Testis (tissue), 2 donors: ENCODE results near the gene WNK2.

Experiments used
- POLR2A ChIP-seq: fragments of 450-650 bp; IDR thresholded peaks from one replicate; pipeline ENCODE4 v1.6.1; 2017; ENCODE audit warnings: antibody characterized with exemption, mild to moderate bottlenecking, moderate library complexity
- TF ChIP-seq, protein P1 (sequence below), 3 experiments: fragments of 450-650 bp in 2 of 3; fragments of 200-600 bp in 1 of 3; sonication (generic) in 1 of 3; IDR thresholded peaks; one replicate each; pipeline ENCODE4 v1.5.1; 2016 to 2019; ENCODE audit warnings: antibody characterized with exemption in 3 of 3, mild to moderate bottlenecking in 2 of 3, moderate library complexity in 1 of 3

DNA sequence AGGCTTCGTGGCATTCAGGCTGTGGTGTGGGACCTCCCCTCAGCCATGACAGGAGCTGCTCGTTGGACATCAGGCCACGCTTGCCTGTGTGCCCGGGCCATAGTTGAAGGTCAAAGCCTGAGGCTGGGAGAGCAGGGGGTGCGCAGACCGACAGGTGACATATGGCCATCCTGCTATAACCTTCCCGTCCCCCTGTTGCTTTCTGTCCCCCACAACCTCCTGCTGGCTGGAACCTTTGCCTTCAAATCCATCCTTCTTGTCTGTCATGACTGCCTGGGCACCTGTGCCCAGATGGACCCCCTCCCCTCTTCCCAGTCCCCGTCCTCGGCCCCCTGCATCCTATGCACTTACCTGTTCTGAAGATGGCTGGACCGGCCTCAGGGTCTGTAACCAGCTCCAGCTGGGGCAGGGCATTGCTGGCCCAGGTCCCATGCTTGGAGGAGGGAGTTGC, 83.2 kb downstream of the WNK2 start:
- TF ChIP-seq, protein P1, sequence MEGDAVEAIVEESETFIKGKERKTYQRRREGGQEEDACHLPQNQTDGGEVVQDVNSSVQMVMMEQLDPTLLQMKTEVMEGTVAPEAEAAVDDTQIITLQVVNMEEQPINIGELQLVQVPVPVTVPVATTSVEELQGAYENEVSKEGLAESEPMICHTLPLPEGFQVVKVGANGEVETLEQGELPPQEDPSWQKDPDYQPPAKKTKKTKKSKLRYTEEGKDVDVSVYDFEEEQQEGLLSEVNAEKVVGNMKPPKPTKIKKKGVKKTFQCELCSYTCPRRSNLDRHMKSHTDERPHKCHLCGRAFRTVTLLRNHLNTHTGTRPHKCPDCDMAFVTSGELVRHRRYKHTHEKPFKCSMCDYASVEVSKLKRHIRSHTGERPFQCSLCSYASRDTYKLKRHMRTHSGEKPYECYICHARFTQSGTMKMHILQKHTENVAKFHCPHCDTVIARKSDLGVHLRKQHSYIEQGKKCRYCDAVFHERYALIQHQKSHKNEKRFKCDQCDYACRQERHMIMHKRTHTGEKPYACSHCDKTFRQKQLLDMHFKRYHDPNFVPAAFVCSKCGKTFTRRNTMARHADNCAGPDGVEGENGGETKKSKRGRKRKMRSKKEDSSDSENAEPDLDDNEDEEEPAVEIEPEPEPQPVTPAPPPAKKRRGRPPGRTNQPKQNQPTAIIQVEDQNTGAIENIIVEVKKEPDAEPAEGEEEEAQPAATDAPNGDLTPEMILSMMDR (IDR thresholded peaks at IDR 0.05): no peak
- no peak for TF ChIP-seq POLR2A
